NCI-H1092 treated with DMSO at 0.1 percent for 48 hours (cell line): Measurements from ENCODE around the gene STMN1.

Experiments used
- DNase-seq: peaks from one replicate; lab custom pipeline; 2025; lab: John Stamatoyannopoulos, UW

STMN1 gene

GRCh38 chr1:25895365-25895990, 10.7 kb downstream of the STMN1 start:
- peak; percentile 93 for DNase-seq

- no peak for DNase-seq
These were observed 13.1 kb downstream of the STMN1 start for GRCh38 chr1:25893116-25893515.

- no peak for DNase-seq
These were observed 14.6 kb downstream of the STMN1 start for GRCh38 chr1:25891606-25892005.

DNA sequence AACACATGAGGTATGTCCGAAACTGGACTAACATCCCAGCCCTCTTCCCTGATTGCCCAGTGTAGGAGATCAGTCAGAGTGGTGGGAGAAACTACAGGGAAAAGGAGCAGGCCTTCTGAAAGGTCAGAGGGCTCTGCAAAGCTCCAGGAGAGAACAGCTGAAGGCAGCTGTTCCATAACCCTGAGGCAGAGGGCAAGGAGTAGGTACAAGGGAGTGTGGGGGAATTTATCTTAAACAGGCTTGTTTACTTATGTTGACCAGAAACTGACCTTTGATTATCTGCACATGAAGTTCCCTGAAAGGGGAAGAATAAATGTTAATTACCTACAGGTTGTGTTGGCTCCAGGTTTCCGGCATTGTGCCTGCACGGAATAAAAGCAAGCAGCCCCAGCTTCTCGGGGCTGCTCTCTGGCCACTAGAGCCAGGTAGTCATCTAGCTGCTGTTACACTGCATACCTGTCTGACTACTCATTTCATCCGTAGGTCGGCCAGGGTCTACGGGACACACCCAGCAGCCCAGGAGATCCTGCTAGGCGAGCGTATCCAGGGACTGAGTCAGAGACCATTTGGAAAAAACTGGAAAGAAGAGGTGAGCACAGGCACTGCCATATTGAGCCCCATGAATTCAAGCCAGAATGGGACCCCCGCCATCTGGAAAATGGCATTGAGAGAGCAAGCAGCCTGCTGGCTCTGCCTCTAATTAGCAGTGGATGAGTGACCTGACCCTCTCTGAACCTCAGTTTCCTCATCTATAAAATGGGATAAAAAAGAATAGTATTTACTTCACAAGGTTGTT, 15.8 kb downstream of the STMN1 start:
- no peak for DNase-seq

- DNase-seq, result peak; percentile 95
These were observed 16.7 kb downstream of the STMN1 start for GRCh38 chr1:25889470-25889869.

DNA sequence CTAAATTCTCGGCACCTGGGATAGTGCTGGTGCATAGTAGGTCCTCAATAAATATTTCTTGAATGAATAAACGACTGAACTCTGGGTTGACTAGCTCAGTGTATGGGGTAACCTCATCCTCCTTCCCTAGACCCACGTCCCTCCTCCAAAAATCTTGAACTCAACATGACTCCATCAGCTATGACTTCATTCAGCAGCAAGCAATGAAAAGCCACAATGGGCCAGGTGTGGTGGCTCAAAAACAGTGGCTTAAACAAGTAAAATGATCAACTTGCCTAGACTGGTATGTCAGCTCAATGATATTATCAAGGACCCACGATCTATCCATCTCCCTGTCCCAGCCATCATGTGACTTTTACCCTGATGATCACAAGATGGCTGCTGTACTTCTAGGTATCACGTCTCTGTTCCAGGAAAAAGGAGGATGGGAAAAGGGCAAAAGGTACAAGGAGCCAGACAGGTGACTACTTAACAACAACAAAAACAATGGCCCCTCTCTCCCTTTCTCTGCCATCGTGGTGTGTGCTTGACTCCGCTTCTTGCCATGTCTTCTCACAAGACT, 17.7 kb downstream of the STMN1 start:
- DNase-seq, result no peak

DNA sequence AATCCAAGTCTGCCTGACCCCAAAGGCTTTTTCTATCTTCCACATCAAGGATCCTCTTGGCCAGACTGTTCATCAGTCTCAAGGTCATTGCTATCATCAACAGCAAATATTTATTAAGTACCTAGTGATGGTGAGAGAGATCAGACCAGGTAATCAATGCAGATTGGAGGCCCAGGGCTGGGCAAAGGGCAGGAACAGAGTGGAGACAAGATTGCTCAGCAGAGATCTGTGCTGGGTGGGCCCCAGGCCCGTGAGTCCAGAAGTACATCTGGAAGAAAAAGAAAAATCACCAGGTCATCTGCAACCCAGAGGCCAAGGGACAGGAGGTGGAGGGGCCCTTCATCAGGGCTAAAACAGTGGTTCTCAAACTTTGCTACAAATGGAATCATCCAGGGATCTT, 20.6 kb downstream of the STMN1 start:
- DNase-seq, result no peak

- no peak for DNase-seq
These were observed 25.0 kb downstream of the STMN1 start for GRCh38 chr1:25881266-25881665.

- no peak for DNase-seq
These were observed 25.7 kb downstream of the STMN1 start for GRCh38 chr1:25880518-25880917.

GRCh38 chr1:25879675-25880074, 26.5 kb downstream of the STMN1 start:
- no peak for DNase-seq

- DNase-seq, result no peak
These were observed 27.5 kb downstream of the STMN1 start for GRCh38 chr1:25878690-25879089.

DNA sequence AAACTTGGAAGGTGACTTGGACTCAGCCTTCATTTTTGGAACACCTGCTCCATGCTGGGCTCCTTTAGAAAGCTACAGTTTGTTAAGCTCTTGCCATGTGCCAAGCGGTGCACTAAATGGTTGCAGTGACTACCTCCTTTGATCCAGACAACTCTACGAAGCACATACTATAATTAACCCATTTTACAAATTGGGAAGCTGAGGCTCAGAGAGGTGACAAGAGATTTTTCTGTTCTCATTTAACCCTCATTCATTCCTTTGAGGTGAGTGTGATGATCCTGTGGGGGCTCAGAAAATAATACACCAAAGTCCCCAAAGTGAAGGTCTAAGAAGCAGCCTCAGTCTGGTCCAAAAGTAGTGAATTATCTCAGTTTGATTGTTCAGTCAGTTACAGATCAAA, 29.1 kb downstream of the STMN1 start:
- DNase-seq, result no peak

- DNase-seq, result no peak
These were observed 29.5 kb downstream of the STMN1 start for GRCh38 chr1:25876693-25877077.

DNA sequence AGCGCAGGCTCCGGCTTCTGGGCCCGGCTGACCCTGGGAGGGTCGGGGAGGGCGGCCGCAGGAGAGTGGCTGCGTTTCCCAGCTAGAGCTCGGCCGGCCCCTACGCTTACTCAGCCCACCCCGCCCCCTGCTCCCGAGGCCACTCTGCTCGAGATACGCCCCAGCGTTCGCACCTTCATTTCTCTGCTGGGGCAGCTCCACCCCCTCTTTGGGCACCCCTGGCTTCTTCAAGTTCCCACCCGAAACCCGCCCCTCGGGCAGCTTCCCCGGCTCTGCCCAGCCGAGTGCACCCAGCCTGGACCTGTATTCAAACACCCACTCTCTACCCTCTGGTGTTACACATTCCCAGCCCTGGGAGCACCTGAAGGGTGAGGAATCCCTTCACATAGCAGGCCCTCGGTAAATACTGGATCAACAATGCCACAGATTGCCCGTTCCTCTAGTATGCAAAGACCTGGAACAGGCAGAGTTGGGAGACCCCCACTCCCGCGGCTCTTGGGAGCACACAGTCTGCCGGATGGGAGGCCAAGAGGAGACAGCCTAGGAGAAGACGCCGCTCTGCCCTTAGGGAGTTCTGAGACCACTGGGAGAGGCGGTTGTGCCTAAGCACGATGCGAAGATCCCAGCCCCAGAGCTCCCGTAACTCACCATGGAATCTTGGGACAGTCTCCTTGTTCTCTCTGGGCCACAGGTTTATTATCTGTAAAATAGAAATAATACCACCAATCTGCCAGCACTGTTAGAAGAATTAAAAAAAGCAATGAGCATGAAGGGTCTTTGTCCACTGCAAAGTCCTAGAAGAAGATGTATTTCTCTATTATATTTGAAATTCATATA, 30.1 kb downstream of the STMN1 start:
- DNase-seq, result no peak

- DNase-seq, result peak; percentile 68
These were observed 30.9 kb downstream of the STMN1 start, which contains the start of gene PAQR7 for GRCh38 chr1:25875154-25875855. PAQR7 (minus strand) TSS chr1:25875708; CDS start chr1:25863839, 11,869 bp downstream.

DNA sequence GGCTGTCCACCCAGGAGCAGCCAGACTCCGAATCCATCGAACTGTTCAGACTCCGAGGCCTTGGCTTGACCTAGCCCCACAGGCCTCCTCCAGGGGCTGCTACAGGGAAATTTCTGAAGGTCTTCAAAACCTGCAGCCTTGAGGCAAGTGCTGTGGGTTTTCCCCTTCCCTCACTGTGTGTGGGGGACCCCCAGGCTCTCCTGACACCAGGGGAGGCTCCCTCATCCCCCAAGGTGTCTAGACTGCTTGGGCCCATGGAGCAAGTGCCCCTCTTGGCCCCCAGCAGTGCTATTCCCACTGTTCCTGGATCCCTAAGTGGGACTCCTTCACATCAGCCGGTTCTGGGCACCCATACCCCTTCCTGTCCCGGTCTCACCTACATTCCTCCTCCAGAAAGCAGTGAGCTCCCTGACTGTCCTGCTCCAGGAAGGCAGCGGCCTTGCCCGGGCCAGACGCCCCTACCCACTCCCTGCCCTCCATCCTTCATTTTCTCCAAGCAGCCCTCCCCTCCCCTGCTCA, 31.5 kb downstream of the STMN1 start:
- no peak for DNase-seq

DNA sequence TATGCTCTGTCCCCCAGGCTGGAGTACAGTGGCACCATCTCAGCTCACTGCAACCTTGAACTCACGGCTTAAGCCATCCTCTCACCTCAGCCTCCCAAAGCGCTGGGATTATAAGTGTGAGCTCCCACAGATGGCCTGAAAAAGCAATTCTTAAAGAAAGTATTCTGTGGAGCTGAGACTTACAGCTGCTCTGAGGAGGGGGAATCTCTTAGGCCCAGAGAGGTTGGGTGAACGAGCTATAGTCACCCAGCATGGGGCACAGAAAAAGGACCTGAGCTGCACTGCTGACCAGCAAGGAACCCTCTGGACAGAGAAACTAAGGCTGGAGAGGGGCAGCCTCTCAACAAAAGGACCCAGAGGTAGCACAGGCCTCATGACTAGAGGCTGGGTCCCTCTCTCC, 32.0 kb downstream of the STMN1 start:
- no peak for DNase-seq

DNA sequence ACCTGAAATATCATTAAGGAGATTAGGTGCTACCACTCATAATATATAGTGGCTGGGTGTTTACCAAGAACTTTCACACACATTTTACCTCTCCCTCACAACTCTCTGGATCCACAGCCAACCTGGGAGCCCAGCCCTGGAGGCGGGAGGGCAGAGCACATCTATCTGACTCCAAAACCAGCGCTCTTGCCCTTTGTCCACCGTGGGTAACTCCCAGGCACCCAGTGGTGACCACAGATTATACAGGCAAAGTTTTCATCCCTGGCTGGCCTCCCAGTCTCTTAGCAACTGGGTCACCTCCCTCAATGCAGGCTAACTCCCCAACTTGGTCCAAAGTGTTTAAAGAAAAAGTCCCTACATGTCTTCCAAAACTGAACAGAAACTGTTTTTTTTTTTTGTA, 33.1 kb downstream of the STMN1 start:
- DNase-seq, result no peak

DNA sequence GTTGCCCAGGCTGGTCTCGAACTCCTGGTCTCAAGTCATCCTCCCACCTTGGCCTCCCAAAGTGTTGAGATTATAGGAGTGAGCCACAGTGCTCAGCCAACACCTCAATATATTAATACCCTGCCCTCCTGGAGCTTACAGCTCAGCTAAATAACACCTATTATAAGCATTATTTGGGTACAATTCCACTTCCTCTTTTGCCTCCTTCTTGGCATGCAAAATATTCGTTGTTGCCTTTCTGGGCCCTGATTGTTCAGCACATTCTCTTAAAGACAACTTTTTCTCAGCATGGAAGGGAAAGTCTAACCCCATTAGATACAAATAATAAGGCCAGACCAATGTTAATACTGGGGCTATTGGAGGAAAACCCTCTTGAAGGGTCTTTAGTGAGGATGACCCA, 33.5 kb downstream of the STMN1 start:
- no peak for DNase-seq

GRCh38 chr1:25871704-25872494, 34.3 kb downstream of the STMN1 start:
- no peak for DNase-seq
